Left kidney (tissue), 2 donors: ENCODE data around the gene CALML5. TPM values are rescaled to one million over a fixed set of nuclear protein-coding genes. Genes with fewer than 3 reads are reported as not detected.

Experiments
- DNase-seq: peaks from one replicate; pipeline ENCODE4 v3.0.0-alpha.2; 2013
- polyA plus RNA-seq: library from polyadenylated mRNA; unstranded; fragments of 120-200 nt; gene quantifications from one replicate; pipeline ENCODE4 v1.2.1, GENCODE V29; 2013; ENCODE audit not compliant: insufficient read length

Gene CALML5
- polyA plus RNA-seq, 1 donor, result not detected

GRCh38 chr10:5533098-5533731, 33.8 kb upstream of the CALML5 start:
- no peak for DNase-seq

- no peak for DNase-seq
These were observed 33.3 kb upstream of the CALML5 start for GRCh38 chr10:5532618-5533097.

DNA sequence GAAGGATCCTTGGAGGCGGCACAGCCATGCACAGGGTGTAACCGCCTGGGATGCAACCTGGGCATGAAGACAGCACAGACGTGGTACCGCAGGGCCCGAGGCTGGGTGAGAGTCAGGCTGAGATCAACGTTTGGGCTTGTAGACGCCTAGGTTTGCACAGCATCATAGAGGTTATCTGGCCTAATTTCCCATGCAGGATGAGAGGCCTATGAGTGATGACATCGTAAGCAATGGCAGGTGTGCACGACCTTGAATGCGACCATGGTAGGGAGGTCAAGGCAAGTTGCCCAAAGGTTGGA, 32.9 kb upstream of the CALML5 start:
- no peak for DNase-seq

DNA sequence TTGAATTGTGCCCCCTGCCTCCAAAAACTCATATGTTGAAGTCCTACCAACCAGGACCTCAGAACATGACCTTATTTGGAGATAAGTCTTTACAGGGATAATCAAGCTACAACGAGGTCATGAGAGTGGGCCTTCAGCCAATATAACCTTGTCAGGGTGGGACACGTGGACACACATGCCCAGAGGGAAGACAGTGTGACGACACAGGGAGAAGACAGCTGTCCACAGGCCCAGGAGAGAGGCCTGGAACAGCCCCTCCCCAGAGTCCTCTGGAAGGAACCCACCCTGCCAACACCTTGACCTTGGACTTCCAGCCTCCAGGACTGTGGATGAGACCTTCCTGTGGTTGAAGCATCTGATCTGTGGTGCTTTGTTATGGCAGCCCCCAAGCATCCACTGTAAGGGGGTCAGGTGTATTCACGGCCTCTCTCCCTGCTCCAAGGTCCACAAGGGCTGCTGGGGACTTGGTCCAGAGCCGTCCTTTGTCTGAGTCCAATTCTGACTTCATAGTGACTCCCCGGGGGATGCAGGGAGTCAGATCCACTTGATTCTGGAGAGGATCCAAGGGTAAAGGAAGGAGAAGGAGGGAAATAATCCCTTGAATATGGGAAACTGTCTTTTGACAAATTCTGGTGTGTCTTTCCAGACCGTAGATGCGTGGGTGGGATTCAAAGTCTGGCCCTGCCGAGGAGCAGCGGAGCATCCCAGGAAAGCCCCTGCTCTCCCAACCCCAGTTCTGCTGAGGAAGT, 32.4 kb upstream of the CALML5 start:
- no peak for DNase-seq

DNA sequence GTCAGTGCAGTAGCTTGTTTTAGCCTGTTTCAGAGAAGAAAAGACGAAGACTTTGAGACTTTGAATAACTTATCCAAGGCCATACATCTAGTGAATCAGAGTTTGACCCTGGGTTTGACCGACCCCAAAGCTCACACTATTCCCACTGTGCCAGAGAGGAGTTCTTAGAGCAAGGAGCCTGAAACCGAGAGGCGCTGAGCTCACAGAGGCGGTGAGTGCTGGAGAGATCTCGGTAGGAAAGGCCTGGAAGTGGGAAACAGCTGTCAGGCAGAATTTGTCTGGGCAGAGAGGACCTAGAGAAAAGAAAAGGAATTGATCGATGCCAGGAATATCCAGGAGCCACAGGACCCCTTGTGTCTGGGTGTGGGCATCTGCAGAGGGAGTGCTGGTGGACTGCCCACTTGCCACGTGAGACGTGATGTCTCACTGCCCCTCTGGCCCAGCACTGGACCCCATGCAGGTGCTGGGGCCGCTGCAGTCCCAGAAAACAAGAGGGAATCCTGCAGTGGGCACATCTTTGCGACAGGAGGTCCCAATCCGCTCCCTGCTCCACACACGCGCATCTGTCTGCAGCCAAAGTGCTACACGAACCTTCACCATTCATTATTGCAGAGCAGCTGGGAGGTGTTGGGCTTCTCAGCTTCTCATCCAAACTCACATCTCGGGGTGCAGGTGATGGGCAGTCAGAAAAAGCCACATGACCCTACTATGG, 31.6 kb upstream of the CALML5 start:
- DNase-seq, result no peak

DNA sequence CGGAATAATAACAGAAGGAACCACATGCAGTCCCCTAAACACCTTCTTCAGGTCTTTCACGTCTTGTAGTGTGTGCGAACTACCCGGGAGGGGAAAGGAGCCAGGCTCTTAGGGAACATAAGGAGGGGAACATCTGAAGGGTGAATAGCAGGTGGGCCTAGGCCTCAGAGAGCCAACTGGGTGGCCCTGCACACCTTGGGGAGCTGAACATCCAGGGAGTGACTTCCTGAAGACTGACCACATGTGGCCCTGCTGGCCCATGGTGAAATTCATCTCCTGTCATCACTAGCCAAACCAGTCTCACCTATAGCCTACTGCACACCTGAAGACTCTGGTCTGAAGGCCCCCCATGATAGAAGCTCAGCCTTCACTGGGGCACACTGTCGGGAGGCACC, 31.0 kb upstream of the CALML5 start:
- no peak for DNase-seq

- DNase-seq, result no peak
These were observed 30.5 kb upstream of the CALML5 start for GRCh38 chr10:5529702-5530411.

GRCh38 chr10:5528989-5529701, 29.8 kb upstream of the CALML5 start:
- DNase-seq, result no peak

- no peak for DNase-seq
These were observed 28.2 kb upstream of the CALML5 start for GRCh38 chr10:5527332-5528200.

GRCh38 chr10:5526691-5527331, 27.4 kb upstream of the CALML5 start:
- no peak for DNase-seq

GRCh38 chr10:5525561-5526341, 26.4 kb upstream of the CALML5 start:
- DNase-seq, result no peak

GRCh38 chr10:5524641-5525560, 25.5 kb upstream of the CALML5 start, which contains the start of gene CALML3:
Gene CALML3, plus strand, starts transcription at chr10:5524961. Its CDS starts 125 bp downstream, at chr10:5525086.
- DNase-seq, result no peak

DNA sequence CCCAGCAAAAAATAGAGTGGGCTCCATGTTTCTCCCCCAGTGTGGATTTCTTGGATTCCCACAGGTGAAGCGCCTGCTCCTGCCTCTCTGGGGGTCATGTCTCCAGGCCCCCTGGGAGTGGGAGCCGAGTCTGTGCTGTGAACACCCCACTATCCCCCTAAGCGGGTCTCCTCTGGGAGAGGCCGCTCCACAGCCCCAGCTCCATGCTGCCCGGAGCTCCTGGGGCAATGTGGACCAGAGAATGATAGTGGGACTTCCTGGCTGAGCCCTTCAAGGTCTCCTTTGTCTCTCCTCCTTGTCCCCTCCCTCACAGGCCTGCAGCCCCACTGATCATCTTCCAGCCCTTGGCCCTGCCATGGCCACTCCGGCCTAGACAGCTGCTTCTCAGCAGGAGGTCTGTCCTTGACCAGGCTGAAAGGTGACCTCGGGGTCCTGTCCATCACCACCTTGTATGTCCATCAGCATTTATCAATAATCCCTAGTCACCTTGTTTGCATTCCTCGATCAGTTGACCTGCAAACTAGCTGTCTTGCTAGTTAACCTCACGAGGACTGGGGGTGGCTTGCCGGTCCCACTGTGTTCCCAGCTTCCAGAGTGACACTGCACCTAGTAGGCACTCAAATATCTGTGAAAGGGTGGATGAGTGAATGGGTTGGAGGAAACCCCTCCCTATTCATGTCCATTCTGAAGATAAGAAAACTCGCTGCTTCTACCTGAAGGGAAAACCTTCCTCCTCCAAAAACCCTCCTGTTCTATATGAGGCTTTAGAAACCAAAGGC, 24.6 kb upstream of the CALML5 start:
- DNase-seq, result no peak

DNA sequence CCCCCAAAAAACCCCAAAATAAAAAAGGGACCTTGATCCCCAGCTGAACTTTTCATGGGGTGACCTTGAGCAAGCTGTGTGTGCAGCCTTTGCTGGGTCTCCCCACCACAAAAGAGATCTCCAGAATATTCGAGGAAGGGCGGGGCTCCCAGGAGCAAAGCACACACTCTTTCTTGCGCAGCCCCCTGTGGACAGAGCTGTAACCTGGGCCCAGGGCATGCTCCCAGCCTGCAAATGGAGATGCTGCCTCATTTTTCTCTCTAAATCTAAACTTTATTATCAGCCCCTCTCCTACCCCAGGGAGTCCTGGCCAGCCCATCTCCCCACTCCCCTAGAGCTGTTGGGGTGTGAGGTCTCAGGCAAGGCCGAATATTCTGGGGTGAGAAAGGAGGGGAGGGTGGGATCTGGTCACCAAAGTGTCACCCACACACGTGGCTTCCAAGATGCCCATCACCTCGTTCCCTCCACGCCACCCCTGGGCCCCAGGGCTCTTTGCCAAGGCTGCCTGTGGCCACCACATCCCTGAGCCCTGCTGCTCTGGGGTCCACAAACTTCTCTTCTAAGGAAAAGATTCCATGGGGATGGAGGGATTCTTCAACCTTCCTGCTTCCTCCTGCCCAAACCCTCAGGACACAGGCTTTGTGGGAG, 23.7 kb upstream of the CALML5 start:
- no peak for DNase-seq

DNA sequence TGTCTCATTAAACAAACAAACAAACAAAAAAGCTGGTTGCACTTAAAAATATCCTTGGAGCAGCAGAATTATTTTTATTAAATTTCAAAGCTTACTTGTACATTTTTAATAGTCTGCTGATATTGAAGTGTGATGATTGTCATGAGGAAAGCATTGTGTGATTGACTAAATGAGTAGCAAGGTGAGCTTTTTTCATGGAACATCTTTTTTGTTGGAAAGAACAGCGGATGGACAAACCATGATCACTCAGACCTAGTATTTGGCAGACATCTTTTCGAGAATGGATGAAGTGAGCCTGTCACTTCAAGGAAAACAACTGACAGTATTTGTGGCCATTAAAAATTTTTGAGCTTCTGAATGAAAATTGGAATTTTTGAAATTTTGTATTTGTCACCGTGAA, 19.7 kb upstream of the CALML5 start:
- DNase-seq, result no peak

DNA sequence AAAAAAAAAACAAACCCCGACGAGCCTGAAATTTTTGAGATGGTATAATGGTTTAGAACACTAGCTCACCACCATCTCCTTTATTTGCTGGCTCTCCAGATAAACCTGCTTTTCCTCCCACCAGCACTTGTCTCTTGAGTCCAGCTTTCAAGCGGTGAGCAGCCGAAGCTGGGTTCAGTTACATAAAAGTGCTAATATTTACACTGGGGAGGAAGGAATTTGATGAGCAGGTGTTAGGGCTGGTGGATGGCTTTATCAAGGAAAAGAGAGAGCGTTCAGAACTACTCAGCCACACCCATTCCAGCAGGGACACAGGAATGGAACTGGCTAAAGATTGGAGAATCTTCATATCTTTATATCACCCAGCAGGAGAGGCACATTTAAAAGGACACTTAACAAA, 18.8 kb upstream of the CALML5 start:
- DNase-seq, result no peak

- DNase-seq, result no peak
These were observed 18.2 kb upstream of the CALML5 start for GRCh38 chr10:5517546-5517945.
